HCT116 (cell line): ENCODE measurements around the gene STK38L. TPM values are rescaled to one million over a fixed set of nuclear protein-coding genes. Genes with fewer than 3 reads are reported as not detected.

Experiments used
- total RNA-seq: library from RNA; stranded (reverse); gene quantifications from one replicate; pipeline ENCODE4 v1.2.1, GENCODE V29; 2021; ENCODE audit not compliant: unreplicated experiment

The STK38L gene
- total RNA-seq, 1 experiment from 2014 or later, result 23.9 TPM

Other genes with a start within 250 kb of the STK38L start
- 46.5 TPM for gene TM7SF3, start 229.9 kb upstream of the STK38L start, total RNA-seq
- gene MED21, start 221.7 kb upstream of the STK38L start, total RNA-seq, result 41.3 TPM
- not detected for gene C12orf71, start 161.7 kb upstream of the STK38L start, total RNA-seq
- gene BMAL2, start 88.5 kb downstream of the STK38L start, total RNA-seq, result 21.5 TPM
- not detected for gene SMCO2, start 202.4 kb downstream of the STK38L start, total RNA-seq